HepG2 (cell line): ENCODE results near the gene HSPB7. TPM values are rescaled to one million over a fixed set of nuclear protein-coding genes. Genes with fewer than 3 reads are reported as not detected.

Source experiments
- ATAC-seq: fragments of 200-7000 bp; cut with Tn5 transposase; 3 replicates; pipeline ENCODE4 v1.9.1; 2020; ENCODE audit warnings: mild to moderate bottlenecking, moderate library complexity
- BruUV-seq: library from RNA; stranded (reverse); fragments of 400-500 nt; replicated peaks from 2 replicates; lab custom pipeline; 2021; lab: Mats Ljungman, UMichigan
- CTCF ChIA-PET: fragments of 300-600 bp; formaldehyde crosslinking; extraction: SDS; loops from one replicate; lab custom pipeline; 2021; ENCODE audit warnings: low total read pairs, inconsistent platforms, low intra/inter-chr PET ratio; lab: Yijun Ruan, JAX
- POLR2A ChIA-PET: fragments of 350-600 bp; sonication (Branson Sonifier 250); formaldehyde crosslinking; loops from one replicate; lab custom pipeline; 2020; ENCODE audit warnings: antibody characterized with exemption, inconsistent platforms; lab: Yijun Ruan, JAX
- DNase-seq: peaks from one replicate; pipeline ENCODE4 v3.0.0-alpha.2; 2015; ENCODE audit warnings: low spot score
- FAIRE-seq: peaks from 3 replicates; lab custom pipeline; 2011; peaks lifted over from hg19 to GRCh38; lab: Jason Lieb, UNC
- H2AFZ ChIP-seq: one replicate; pipeline ENCODE4 v1.6.1; 2011; ENCODE audit warnings: low read length, inconsistent platforms
- H3K27ac ChIP-seq: fragments of 300-600 bp; 3 replicates; pipeline ENCODE4 v1.8.0; 2011; ENCODE audit warnings: mixed run types, mild to moderate bottlenecking, mixed read lengths, low read length, inconsistent platforms; ENCODE audit not compliant: insufficient read depth; ENCODE audit errors: extremely low read length
- H3K27me3 ChIP-seq, 2 experiments: fragments of 200-600 bp in 1 of 2; 2 replicates in 1 of 2; 3 replicates in 1 of 2; pipeline versions ENCODE4 v1.6.0 to v1.8.0; 2011; ENCODE audit warnings: low read length in 2 of 2, mild to moderate bottlenecking in 2 of 2, moderate library complexity in 2 of 2, inconsistent platforms in 1 of 2; ENCODE audit not compliant: insufficient read depth in 2 of 2, control insufficient read depth in 1 of 2
- H3K36me3 ChIP-seq, 2 experiments: fragments of 200-600 bp in 1 of 2; replicated peaks in 1 of 2; 2 replicates in 1 of 2; 3 replicates in 1 of 2; pipeline versions ENCODE4 v1.5.1 to v1.8.0; 2011; ENCODE audit warnings: low read length in 2 of 2, inconsistent platforms in 1 of 2; ENCODE audit not compliant: insufficient read depth in 2 of 2, control insufficient read depth in 1 of 2
- H3K4me1 ChIP-seq: 2 replicates; pipeline ENCODE4 v1.5.1; 2012; ENCODE audit warnings: low read length, inconsistent platforms; ENCODE audit not compliant: insufficient read depth
- H3K4me2 ChIP-seq: 2 replicates; pipeline ENCODE4 v1.6.0; 2011; ENCODE audit warnings: low read depth, low read length, inconsistent platforms
- H3K4me3 ChIP-seq, 3 experiments: fragments of 200-600 bp in 1 of 3; sonication (generic), shearing (Covaris generic) in 1 of 3; replicated peaks in 1 of 3; 2 replicates each; pipeline ENCODE4 v1.5.1; 2011 to 2016; ENCODE audit warnings: low read length in 3 of 3, inconsistent platforms in 2 of 3, low read depth in 2 of 3, mild to moderate bottlenecking in 2 of 3, control low read depth in 1 of 3, mixed read lengths in 1 of 3; ENCODE audit not compliant: insufficient read depth in 1 of 3
- H3K79me2 ChIP-seq: one replicate; pipeline ENCODE4 v1.6.1; 2011; ENCODE audit warnings: low read length, inconsistent platforms; ENCODE audit not compliant: insufficient read depth
- H3K9ac ChIP-seq: 2 replicates; pipeline ENCODE4 v1.6.0; 2011; ENCODE audit warnings: mild to moderate bottlenecking, low read depth, low read length, inconsistent platforms; ENCODE audit not compliant: insufficient read depth
- H3K9me3 ChIP-seq: 2 replicates; pipeline ENCODE4 v1.5.1; 2012; ENCODE audit warnings: mild to moderate bottlenecking, low read length
- H4K20me1 ChIP-seq: 2 replicates; pipeline ENCODE4 v1.6.0; 2011; ENCODE audit warnings: inconsistent platforms, mild to moderate bottlenecking, low read length, moderate library complexity; ENCODE audit not compliant: insufficient read depth
- ARHGAP35 ChIP-seq: sonication (generic); formaldehyde crosslinking; IDR thresholded peaks from 2 replicates; pipeline ENCODE4 v1.9.0; 2022; ENCODE audit warnings: mild to moderate bottlenecking, inconsistent platforms, moderate library complexity, missing genetic modification reagents, borderline replicate concordance
- BRD4 ChIP-seq: sonication (generic); formaldehyde crosslinking; IDR thresholded peaks from 2 replicates; pipeline ENCODE4 v1.4.0; 2020; ENCODE audit warnings: missing genetic modification reagents
- HHEX ChIP-seq: IDR thresholded peaks from 2 replicates; pipeline ENCODE4 v1.6.1; 2016; ENCODE audit warnings: control low read depth
- HNF4G ChIP-seq, 2 experiments: sonication (generic) in 1 of 2; formaldehyde crosslinking in 1 of 2; IDR thresholded peaks; 2 replicates each; pipeline versions ENCODE4 v1.4.0 to v1.6.1; 2011 to 2020; ENCODE audit warnings: borderline replicate concordance in 2 of 2, low read depth in 2 of 2, mild to moderate bottlenecking in 2 of 2, low read length in 1 of 2, missing genetic modification reagents in 1 of 2, moderate library complexity in 1 of 2
- MXI1 ChIP-seq: IDR thresholded peaks from 3 replicates; pipeline ENCODE4 v1.6.1; 2012; ENCODE audit warnings: low read depth, low read length, inconsistent platforms, borderline replicate concordance
- NCOA2 ChIP-seq: sonication (generic); formaldehyde crosslinking; IDR thresholded peaks from 2 replicates; pipeline ENCODE4 v1.8.0; 2022; ENCODE audit warnings: inconsistent platforms
- SIN3A ChIP-seq: IDR thresholded peaks from 2 replicates; pipeline ENCODE4 v1.6.1; 2011; ENCODE audit warnings: low read depth, mild to moderate bottlenecking, control low read depth, low read length, borderline replicate concordance
- TMF1 ChIP-seq: sonication (generic); formaldehyde crosslinking; IDR thresholded peaks from 2 replicates; pipeline ENCODE4 v1.8.1; 2022; ENCODE audit warnings: low read depth, missing genetic modification reagents
- ZBTB20 ChIP-seq: sonication (generic); formaldehyde crosslinking; IDR thresholded peaks from 2 replicates; pipeline ENCODE4 v1.8.1; 2023; ENCODE audit warnings: missing genetic modification reagents, low read depth, mild to moderate bottlenecking, borderline replicate concordance
- ZFP36 ChIP-seq: fragments of 150-350 bp; IDR thresholded peaks from 2 replicates; pipeline ENCODE4 v1.6.1; 2018; ENCODE audit warnings: borderline replicate concordance, low read length, low read depth; ENCODE audit not compliant: partially characterized antibody
- ZNF121 ChIP-seq: sonication (generic); formaldehyde crosslinking; IDR thresholded peaks from 2 replicates; pipeline ENCODE4 v1.5.0; 2020; ENCODE audit warnings: mild to moderate bottlenecking, missing genetic modification reagents
- ZNF225 ChIP-seq: sonication (generic); formaldehyde crosslinking; IDR thresholded peaks from 2 replicates; pipeline ENCODE4 v1.4.0; 2020; ENCODE audit warnings: mild to moderate bottlenecking, missing genetic modification reagents
- ZNF614 ChIP-seq: IDR thresholded peaks from 2 replicates; pipeline ENCODE4 v1.6.1; 2018; ENCODE audit warnings: missing biosample characterization, missing genetic modification reagents, inconsistent platforms, borderline replicate concordance
- WGBS: methylation state at CpG from one replicate; pipeline ENCODE4 v1.1.6; 2017; ENCODE audit warnings: low lambda C conversion rate; 5-methylcytosine and 5-hydroxymethylcytosine counted together
- in situ Hi-C: cut with HindIII; loops from 2 replicates; pipeline ENCODE4 v1.10.0; 2017; ENCODE audit warnings: low pct_unique_long_range_greater_than_20kb; ENCODE audit not compliant: extremely low pct_ligation_motif_present
- intact Hi-C: fragments of 100-400 bp; cut with micrococcal nuclease; formaldehyde crosslinking; loops from one replicate; pipeline ENCODE4 v1.10.0; 2022; ENCODE audit not compliant: unreplicated experiment
- polyA plus RNA-seq, 8 experiments: library from polyadenylated mRNA; depleted of rRNA in 3 of 8; stranded (reverse) in 7 of 8; unstranded in 1 of 8; fragments of >200 nt; fragmentation: Illumina TruSeq in 4 of 8; extraction: Trizol in 4 of 8; gene quantifications; 2 replicates each; pipeline versions ENCODE4 v1.2.1 to v1.2.3, GENCODE V29; 2011 to 2016; ENCODE audit warnings: low read depth in 4 of 8, missing spikeins in 1 of 8, mixed read lengths in 1 of 8; ENCODE audit not compliant: insufficient read depth in 1 of 8
- total RNA-seq, 5 experiments: library from RNA; depleted of rRNA; stranded (reverse); fragments of >200 nt; fragmentation: Illumina TruSeq; extraction: Trizol; gene quantifications; 2 replicates each; pipeline ENCODE4 v1.2.3, GENCODE V29; 2016; ENCODE audit warnings: low read depth in 1 of 5
- TF ChIP-seq, protein P1 (sequence below): sonication (generic); formaldehyde crosslinking; IDR thresholded peaks from 2 replicates; pipeline ENCODE4 v1.4.0; 2020; ENCODE audit warnings: missing genetic modification reagents, mild to moderate bottlenecking, borderline replicate concordance

The HSPB7 gene
- total and polyA plus RNA-seq, 2 of the 13 experiments (the other 11 are each of a cell fraction or from before 2014, with no cell fraction given): 0.20 TPM; not detected in 1

- Histone ChIP-seq H3K9ac (peak overlapping the region; percentile 34; the same call in 1 of the 2 replicates), H3K79me2 (no peaks in the 10 kb centered on the region), H2AFZ (no peak overlapping the region), H3K4me1 (peaks cover 67% of the 10 kb centered on the region), H3K27me3 (peaks cover 2 to 37% of the 10 kb centered on the region in 2 experiments; a peak in 3 of 5 replicates), H3K4me3 (peak overlapping the region; percentile 56 to 63 (median 60)), H3K27ac (no peak overlapping the region), H3K4me2 (peak overlapping the region; percentile 71), H3K9me3 (no peaks in the 10 kb centered on the region), H3K36me3 (no peaks in the 10 kb centered on the region), H4K20me1 (peaks cover 20% of the 10 kb centered on the region; the same call in 1 of the 2 replicates)
- FAIRE-seq: no peak
- 97% methylated on average over 11 of the region's 11 CpGs for WGBS
- TF ChIP-seq, protein P1, sequence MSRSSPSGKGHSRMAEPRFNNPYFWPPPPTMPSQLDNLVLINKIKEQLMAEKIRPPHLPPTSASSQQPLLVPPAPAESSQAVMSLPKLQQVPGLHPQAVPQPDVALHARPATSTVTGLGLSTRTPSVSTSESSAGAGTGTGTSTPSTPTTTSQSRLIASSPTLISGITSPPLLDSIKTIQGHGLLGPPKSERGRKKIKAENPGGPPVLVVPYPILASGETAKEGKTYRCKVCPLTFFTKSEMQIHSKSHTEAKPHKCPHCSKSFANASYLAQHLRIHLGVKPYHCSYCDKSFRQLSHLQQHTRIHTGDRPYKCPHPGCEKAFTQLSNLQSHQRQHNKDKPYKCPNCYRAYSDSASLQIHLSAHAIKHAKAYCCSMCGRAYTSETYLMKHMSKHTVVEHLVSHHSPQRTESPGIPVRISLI: no peak
- peak; percentile 85 for TF ChIP-seq ZFP36
- TF ChIP-seq ZNF121 (CRISPR knock-in tag): no peak
- CTCF ChIA-PET: no interaction called here
- BruUV-seq: no TSS peak
- intact Hi-C loops: no loop called here
- in situ Hi-C loops: loop anchor here (5.0 kb wide), 1 partner anchor 35 kb away; no protein-coding TSS in a partner anchor
- POLR2A ChIA-PET: no interaction called here
- no peak for ATAC-seq
- no peak for DNase-seq
Observed at GRCh38 chr1:16011936-16012589, 5.8 kb downstream of the HSPB7 start.

DNA sequence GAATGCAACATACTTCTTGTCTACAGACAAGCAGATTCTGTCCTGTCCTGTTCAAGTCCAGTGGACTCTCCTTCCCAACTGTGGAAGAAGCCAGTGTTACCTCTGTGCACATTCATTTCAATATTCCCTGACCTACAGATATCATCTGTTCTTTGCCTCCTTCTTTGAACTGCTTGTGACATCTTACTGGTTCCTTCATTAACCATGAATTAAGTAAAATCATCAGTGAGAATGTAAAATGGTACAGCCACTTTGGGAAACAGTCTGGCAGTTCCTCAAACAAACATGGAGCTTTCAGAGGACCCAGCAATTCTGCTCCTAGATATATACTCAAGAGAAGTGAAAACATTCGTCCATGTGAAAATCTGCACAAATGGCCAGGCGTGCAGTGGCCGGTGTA lies 7.0 kb downstream of the HSPB7 start:
- Histone ChIP-seq H3K36me3 (peaks cover 0 to 11% of the 10 kb centered on the region in 2 experiments; a peak in 4 of 5 replicates), H3K27ac (no peak overlapping the region), H3K9me3 (no peaks in the 10 kb centered on the region), H3K4me3 (no peak overlapping the region), H3K79me2 (no peaks in the 10 kb centered on the region), H3K4me2 (no peak overlapping the region), H3K4me1 (peaks cover 67% of the 10 kb centered on the region), H4K20me1 (peaks cover 20% of the 10 kb centered on the region; the same call in 1 of the 2 replicates), H3K27me3 (peaks cover 2 to 25% of the 10 kb centered on the region in 2 experiments; a peak in 3 of 5 replicates), H3K9ac (no peak overlapping the region), H2AFZ (no peak overlapping the region)
- ChIA-PET CTCF (no interaction called here), POLR2A (no interaction called here)
- in situ Hi-C loops (loop anchor here (5.0 kb wide), 1 partner anchor 36 kb away; no protein-coding TSS in a partner anchor), intact Hi-C loops (no loop called here)
- DNase-seq: no peak
- FAIRE-seq: no peak
- WGBS: 91% methylated on average over 3 of the region's 3 CpGs
- no peak for ATAC-seq
- no TSS peak for BruUV-seq
- no peak for TF ChIP-seq ZNF614 (CRISPR knock-in tag)
- no peak for TF ChIP-seq ARHGAP35 (CRISPR knock-in tag)
- no peak for TF ChIP-seq BRD4
- TF ChIP-seq ZNF225 (CRISPR knock-in tag): no peak
- TF ChIP-seq HHEX (CRISPR knock-in tag): no peak
- no peak for TF ChIP-seq ZBTB20 (CRISPR knock-in tag)
- no peak for TF ChIP-seq SIN3A
- no peak for TF ChIP-seq HNF4G (IDR thresholded peaks at IDR 0.05; ENCODE audit: borderline replicate concordance, low read depth, low read length)
- no peak for TF ChIP-seq HNF4G (CRISPR knock-in tag; IDR thresholded peaks at IDR 0.05; ENCODE audit: borderline replicate concordance, low read depth)
- no peak for TF ChIP-seq MXI1
- no peak for TF ChIP-seq TMF1
- no peak for TF ChIP-seq NCOA2
